ENCODE results near the gene TBC1D4.

DNA sequence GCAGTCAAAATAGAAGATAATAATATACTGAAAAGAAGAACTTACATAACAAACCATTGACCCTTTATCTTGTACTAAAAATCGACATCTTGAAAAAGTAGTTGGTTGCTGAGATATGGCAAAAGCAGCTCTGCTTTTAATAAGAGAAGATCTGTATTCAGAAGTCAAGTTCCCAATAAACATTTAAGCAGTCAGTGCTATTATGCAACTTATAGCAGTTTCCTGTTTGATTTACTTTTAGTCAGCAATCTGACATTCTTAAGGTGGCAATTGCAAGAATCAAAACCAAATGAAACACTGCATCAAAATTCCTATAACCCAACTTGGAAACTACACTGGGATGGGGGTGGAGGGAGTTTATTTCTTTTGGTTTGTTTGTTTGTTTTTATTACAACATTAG is 165.5 kb downstream of the TBC1D4 start:
- no peak for TF ChIP-seq NFRKB (IDR thresholded peaks at IDR 0.05)
- no peak for TF ChIP-seq SP1 (IDR thresholded peaks at IDR 0.05)
- TF ChIP-seq FOXA1 (IDR thresholded peaks at IDR 0.05): no peak
- no peak for TF ChIP-seq BHLHE40 (IDR thresholded peaks at IDR 0.05; ENCODE audit: borderline replicate concordance)
- no peak for TF ChIP-seq ARNT (IDR thresholded peaks at IDR 0.05)
- TF ChIP-seq SUZ12 (IDR thresholded peaks at IDR 0.05): no peak
- TF ChIP-seq FOXM1 (IDR thresholded peaks at IDR 0.05; ENCODE audit: borderline replicate concordance): no peak
- no peak for TF ChIP-seq CTBP1 (IDR thresholded peaks at IDR 0.05; ENCODE audit: borderline replicate concordance)
- no peak for TF ChIP-seq ZNF384 (IDR thresholded peaks at IDR 0.05)

Data from HEK293T (cell line).